ENCODE data around the gene BCORL1. TPM values are rescaled to one million over a fixed set of nuclear protein-coding genes. Genes with fewer than 3 reads are reported as not detected.

The BCORL1 gene
- polyA plus RNA-seq (ENCODE audit: insufficient read length in 12 of 12): 10 to 100 TPM in 10 of 12 donors, 1 to 10 TPM in 1, not detected in 1; 9.4 to 22.6 (median 14.8) TPM
- long read RNA-seq, donor 1, full-length matches to known transcripts: 1 of 11 reads
- long read RNA-seq, donor 1, partial matches to known transcripts: 10 of 11 reads
- long read RNA-seq, donor 1, other reads (novel, unspliced or antisense): 0 of 11 reads
- long read RNA-seq, donor 2: 0 reads
- long read RNA-seq, donor 3, full-length matches to known transcripts: 1 of 1 reads
- long read RNA-seq, donor 3, partial matches to known transcripts: 0 of 1 reads
- long read RNA-seq, donor 3, other reads (novel, unspliced or antisense): 0 of 1 reads
- long read RNA-seq, donor 4, full-length matches to known transcripts: 1 of 1 reads
- long read RNA-seq, donor 4, partial matches to known transcripts: 0 of 1 reads
- long read RNA-seq, donor 4, other reads (novel, unspliced or antisense): 0 of 1 reads
- long read RNA-seq, donor 5, partial matches to known transcripts: 0 of 1 reads
- long read RNA-seq, donor 5, other reads (novel, unspliced or antisense): 0 of 1 reads
- long read RNA-seq, donor 6, full-length matches to known transcripts: 1 of 1 reads
- long read RNA-seq, donor 6, partial matches to known transcripts: 0 of 1 reads
- long read RNA-seq, donor 6, other reads (novel, unspliced or antisense): 0 of 1 reads
- long read RNA-seq, donor 7: 0 reads
- long read RNA-seq, donor 8, partial matches to known transcripts: 0 of 1 reads
- long read RNA-seq, donor 8, other reads (novel, unspliced or antisense): 0 of 1 reads
- long read RNA-seq, donor 9: 0 reads
- long read RNA-seq, donor 10: 0 reads
- long read RNA-seq, donor 11: 0 reads

- peak; percentile 90 for DNase-seq
Observed at GRCh38 chrX:129982300-129983251, at the start of gene BCORL1. Gene BCORL1, plus strand, starts transcription at chrX:129982635. Its CDS starts 22,597 bp downstream, at chrX:130005232.

GRCh38 chrX:129932821-129933321, 49.6 kb upstream of the BCORL1 start:
- DNase-seq: no peak

- DNase-seq: no peak
Observed at GRCh38 chrX:129933700-129934099, 48.7 kb upstream of the BCORL1 start.

- no peak for DNase-seq
Observed at GRCh38 chrX:129934461-129934860, 48.0 kb upstream of the BCORL1 start.

GRCh38 chrX:129934952-129935351, 47.5 kb upstream of the BCORL1 start:
- DNase-seq: no peak

- no peak for DNase-seq
Observed at GRCh38 chrX:129938081-129938480, 44.4 kb upstream of the BCORL1 start.

- no peak for DNase-seq
Observed at GRCh38 chrX:129939986-129940385, 42.4 kb upstream of the BCORL1 start.

GRCh38 chrX:129940721-129941120, 41.7 kb upstream of the BCORL1 start:
- DNase-seq: no peak

GRCh38 chrX:129945131-129945530, 37.3 kb upstream of the BCORL1 start:
- no peak for DNase-seq

- DNase-seq: no peak
Observed at GRCh38 chrX:129953334-129953648, 29.1 kb upstream of the BCORL1 start.

- no peak for DNase-seq
Observed at GRCh38 chrX:129953881-129954280, 28.6 kb upstream of the BCORL1 start.

GRCh38 chrX:129954804-129955203, 27.6 kb upstream of the BCORL1 start:
- no peak for DNase-seq

- DNase-seq: no peak
Observed at GRCh38 chrX:129955682-129956081, 26.8 kb upstream of the BCORL1 start.

- no peak for DNase-seq
Observed at GRCh38 chrX:129956145-129956544, 26.3 kb upstream of the BCORL1 start.

GRCh38 chrX:129956765-129957164, 25.7 kb upstream of the BCORL1 start:
- DNase-seq: no peak

GRCh38 chrX:129957241-129958082, 25.0 kb upstream of the BCORL1 start:
- peak; percentile 82 for DNase-seq

GRCh38 chrX:129958083-129958465, 24.4 kb upstream of the BCORL1 start:
- DNase-seq: no peak

GRCh38 chrX:129958814-129959492, 23.5 kb upstream of the BCORL1 start:
- no peak for DNase-seq

GRCh38 chrX:129959493-129959832, 23.0 kb upstream of the BCORL1 start:
- DNase-seq: no peak
